Bronchial epithelial cell (primary cell): ENCODE measurements around the gene ARID4B. TPM values are rescaled to one million over a fixed set of nuclear protein-coding genes. Genes with fewer than 3 reads are reported as not detected.

Experiments used
- DNase-seq: peaks from one replicate; pipeline ENCODE4 v3.0.0-alpha.2; 2010; ENCODE audit warnings: low read depth
- FAIRE-seq: peaks from 2 replicates; lab custom pipeline; 2011; peaks lifted over from hg19 to GRCh38; lab: Jason Lieb, UNC
- H3K27me3 ChIP-seq: 2 replicates; pipeline ENCODE4 v1.5.1; 2011; ENCODE audit warnings: low read length; ENCODE audit not compliant: control insufficient read depth, insufficient read depth
- H3K36me3 ChIP-seq: 2 replicates; pipeline ENCODE4 v1.5.1; 2011; ENCODE audit warnings: low read length; ENCODE audit not compliant: control insufficient read depth, insufficient read depth
- H3K4me3 ChIP-seq: 2 replicates; pipeline ENCODE4 v1.5.1; 2011; ENCODE audit warnings: mild to moderate bottlenecking, low read depth, low read length, control low read depth
- CTCF ChIP-seq: IDR thresholded peaks from 2 replicates; pipeline ENCODE4 v1.5.1; 2011; ENCODE audit warnings: mild to moderate bottlenecking, moderate library complexity, low read length, control low read depth, inconsistent platforms; ENCODE audit not compliant: insufficient read depth, severe bottlenecking
- total RNA-seq: library from RNA; depleted of rRNA; stranded (reverse); fragments of >200 nt; gene quantifications from 2 replicates; pipeline ENCODE4 v1.2.1, GENCODE V29; 2014

Gene ARID4B
- total RNA-seq, 1 donor from 2014 or later, result 11.8 TPM

- Histone ChIP-seq H3K36me3 (peaks cover 3% of the 10 kb centered on the region), H3K27me3 (no peaks in the 10 kb centered on the region), H3K4me3 (no peak overlapping the region)
- FAIRE-seq (no peak), DNase-seq (no peak)
- no peak for TF ChIP-seq CTCF
Measured at GRCh38 chr1:235236128-235236527, 91.9 kb downstream of the ARID4B start.

DNA sequence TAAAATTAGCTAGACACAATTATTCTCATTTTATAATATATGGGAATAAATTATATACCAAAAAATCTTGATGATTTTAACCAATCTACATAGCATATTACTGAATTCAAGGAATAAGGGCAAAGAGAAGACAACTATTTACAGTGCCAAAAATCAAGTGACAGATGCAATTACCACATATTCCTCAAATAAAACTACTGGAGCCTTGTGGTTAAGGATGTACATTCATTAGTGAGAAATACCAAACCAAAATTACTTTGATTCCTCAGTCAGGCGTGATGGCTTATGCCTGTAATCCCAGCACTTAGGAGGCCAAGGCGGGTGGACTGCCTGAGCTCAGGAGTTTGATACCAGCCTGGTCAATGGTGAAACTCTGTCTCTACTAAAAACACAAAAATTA is 98.1 kb downstream of the ARID4B start:
- H3K27me3 ChIP-seq, result no peaks in the 10 kb centered on the region
- peaks cover 3% of the 10 kb centered on the region for H3K36me3 ChIP-seq
- FAIRE-seq (no peak), DNase-seq (no peak)
- H3K4me3 ChIP-seq, result no peak overlapping the region
- no peak for TF ChIP-seq CTCF

DNA sequence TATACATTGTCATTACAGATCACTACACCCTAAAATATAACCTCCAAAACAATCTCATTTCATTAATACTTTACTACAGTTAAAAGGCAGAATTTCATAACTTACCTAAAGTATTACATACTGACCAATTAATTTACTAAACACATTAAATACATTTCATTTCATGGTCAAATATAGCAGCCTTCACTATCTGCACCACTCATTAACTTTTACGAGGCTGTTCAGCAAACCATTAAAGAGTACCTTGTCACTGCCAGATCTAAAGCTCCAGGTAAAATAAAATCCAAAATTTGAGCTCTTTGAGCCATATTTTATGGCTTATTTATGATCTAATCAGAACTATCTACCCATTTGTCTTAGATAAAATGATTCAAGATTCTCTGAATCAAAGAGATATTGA is 100.6 kb downstream of the ARID4B start:
- Histone ChIP-seq H3K4me3 (no peak overlapping the region), H3K36me3 (peaks cover 7% of the 10 kb centered on the region), H3K27me3 (no peaks in the 10 kb centered on the region)
- no peak for DNase-seq
- no peak for FAIRE-seq
- TF ChIP-seq CTCF, result no peak

- H3K36me3 ChIP-seq, result peaks cover 7% of the 10 kb centered on the region
- H3K27me3 ChIP-seq, result no peaks in the 10 kb centered on the region
- no peak overlapping the region for H3K4me3 ChIP-seq
- DNase-seq, result no peak
- no peak for TF ChIP-seq CTCF
- FAIRE-seq, result no peak
Measured at GRCh38 chr1:235226933-235227332, 101.0 kb downstream of the ARID4B start.

GRCh38 chr1:235225299-235225698 is 102.7 kb downstream of the ARID4B start:
- FAIRE-seq, result no peak
- no peak for TF ChIP-seq CTCF
- Histone ChIP-seq H3K4me3 (no peak overlapping the region), H3K27me3 (no peaks in the 10 kb centered on the region), H3K36me3 (peaks cover 7% of the 10 kb centered on the region)
- no peak for DNase-seq

DNA sequence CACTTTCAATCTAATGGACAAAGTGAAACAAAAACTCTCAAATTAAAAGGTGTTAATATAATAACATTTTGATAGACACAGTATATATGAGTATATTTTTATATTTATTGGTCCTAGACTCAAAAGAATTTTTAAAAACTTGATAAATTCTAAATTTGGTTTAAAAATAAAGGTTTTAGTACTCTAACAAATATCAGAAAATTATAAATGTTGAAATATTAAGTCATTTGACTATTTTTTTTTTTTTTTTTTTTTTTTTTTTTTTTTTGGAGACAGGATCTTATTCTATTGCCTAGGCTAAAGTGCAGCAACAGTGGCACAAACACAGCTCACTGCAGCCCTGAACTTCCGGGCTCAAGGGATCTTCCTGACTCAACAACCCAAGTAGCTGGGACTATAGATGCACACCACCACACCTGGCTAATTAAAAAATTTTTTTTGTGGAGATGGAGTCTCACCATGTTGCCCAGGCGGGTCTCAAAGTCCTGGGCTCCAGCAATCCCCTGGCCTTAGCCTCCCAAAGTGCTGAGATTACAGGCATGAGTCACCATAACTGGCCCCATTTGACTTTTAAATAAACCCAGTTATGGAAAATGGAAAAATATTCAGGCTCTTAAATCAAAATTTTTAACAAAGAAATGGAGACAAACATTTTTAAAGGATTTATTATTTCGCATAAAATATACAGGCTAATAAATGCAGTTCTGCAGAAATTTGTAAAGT is 106.2 kb downstream of the ARID4B start:
- H3K27me3 ChIP-seq, result no peaks in the 10 kb centered on the region
- H3K4me3 ChIP-seq, result no peak overlapping the region
- FAIRE-seq, result no peak
- no peak for DNase-seq
- peaks cover 4% of the 10 kb centered on the region for H3K36me3 ChIP-seq
- TF ChIP-seq CTCF, result no peak
